GM12878 (cell line): Measurements from ENCODE around the gene CXCL14. TPM values are rescaled to one million over a fixed set of nuclear protein-coding genes. Genes with fewer than 3 reads are reported as not detected.

ENCODE experiments used
- ATAC-seq: fragments of 200-7000 bp; cut with Tn5 transposase; 3 replicates; pipeline ENCODE4 v1.9.1; 2020; ENCODE audit warnings: mild to moderate bottlenecking, moderate library complexity
- BruUV-seq: library from RNA; stranded (reverse); fragments of 400-500 nt; replicated peaks from 2 replicates; lab custom pipeline; 2021; lab: Mats Ljungman, UMichigan
- CTCF ChIA-PET: fragments of 300-600 bp; sonication (Branson Sonifier 250); formaldehyde crosslinking; extraction: SDS; loops from one replicate; lab custom pipeline; 2021; ENCODE audit warnings: inconsistent platforms; lab: Yijun Ruan, JAX
- POLR2A ChIA-PET: fragments of 350-600 bp; formaldehyde crosslinking; extraction: SDS; loops from one replicate; lab custom pipeline; 2021; ENCODE audit warnings: inconsistent platforms; lab: Charles Lee
- RAD21 ChIA-PET: fragments of 300-600 bp; sonication (Branson Sonifier 250); formaldehyde crosslinking; loops from one replicate; lab custom pipeline; 2023; ENCODE audit warnings: antibody characterized with exemption; ENCODE audit not compliant: unreplicated experiment; lab: Charles Lee
- SMC1A ChIA-PET: fragments of 300-600 bp; sonication (Branson Sonifier 250); formaldehyde crosslinking; loops from one replicate; lab custom pipeline; 2023; ENCODE audit not compliant: unreplicated experiment, uncharacterized antibody; lab: Charles Lee
- DNase-seq: peaks from one replicate; pipeline ENCODE4 v3.0.0-alpha.2; 2011; ENCODE audit warnings: low read depth, low spot score
- FAIRE-seq: peaks from 3 replicates; lab custom pipeline; 2011; peaks lifted over from hg19 to GRCh38; lab: Jason Lieb, UNC
- H2AFZ ChIP-seq: 2 replicates; pipeline ENCODE4 v1.6.0; 2011; ENCODE audit warnings: low read depth, low read length, control low read depth; ENCODE audit not compliant: control insufficient read depth
- H3K27ac ChIP-seq: 2 replicates; pipeline ENCODE4 v1.5.1; 2011; ENCODE audit warnings: control low read depth; ENCODE audit not compliant: control insufficient read depth, insufficient read depth
- H3K27me3 ChIP-seq, 2 experiments: replicated peaks in 1 of 2; 2 replicates each; pipeline versions ENCODE4 v1.6.0 to v1.6.1; 2011; ENCODE audit warnings: low read length in 1 of 2; ENCODE audit not compliant: control insufficient read depth in 2 of 2, insufficient read depth in 2 of 2
- H3K36me3 ChIP-seq, 2 experiments: 2 replicates each; pipeline ENCODE4 v1.5.1; 2011; ENCODE audit warnings: low read length in 1 of 2; ENCODE audit not compliant: control insufficient read depth in 2 of 2, insufficient read depth in 2 of 2
- H3K4me1 ChIP-seq: 2 replicates; pipeline ENCODE4 v1.6.1; 2011; ENCODE audit warnings: mild to moderate bottlenecking, low read length, moderate library complexity, mixed read lengths; ENCODE audit not compliant: control insufficient read depth, insufficient read depth
- H3K4me2 ChIP-seq: 2 replicates; pipeline ENCODE4 v1.6.0; 2011; ENCODE audit warnings: control low read depth; ENCODE audit not compliant: control insufficient read depth, insufficient read depth
- H3K4me3 ChIP-seq: fragments of 200-600 bp; sonication (generic); 2 replicates; pipeline ENCODE4 v1.5.1; 2016
- H3K79me2 ChIP-seq: 2 replicates; pipeline ENCODE4 v1.6.0; 2011; ENCODE audit warnings: low read length; ENCODE audit not compliant: control insufficient read depth, insufficient read depth
- H3K9ac ChIP-seq: 2 replicates; pipeline ENCODE4 v1.8.0; 2011; ENCODE audit warnings: low read length, control low read depth, mixed read lengths; ENCODE audit not compliant: control insufficient read depth, insufficient read depth
- H3K9me3 ChIP-seq: replicated peaks from 3 replicates; pipeline ENCODE4 v1.5.1; 2011; ENCODE audit warnings: mild to moderate bottlenecking, low read length; ENCODE audit not compliant: control insufficient read depth, insufficient read depth
- H4K20me1 ChIP-seq: 2 replicates; pipeline ENCODE4 v1.6.0; 2011; ENCODE audit not compliant: control insufficient read depth, insufficient read depth
- DPF2 ChIP-seq: fragments of 450-650 bp; IDR thresholded peaks from 2 replicates; pipeline ENCODE4 v1.6.1; 2017; ENCODE audit warnings: mild to moderate bottlenecking
- EP300 ChIP-seq, 2 experiments: fragments of 150-350 bp in 1 of 2; IDR thresholded peaks; 2 replicates each; pipeline ENCODE4 v1.6.1; 2011 to 2012; ENCODE audit warnings: low read depth in 2 of 2, low read length in 2 of 2, borderline replicate concordance in 1 of 2, improper control_type of control experiment in 1 of 2, inconsistent platforms in 1 of 2; ENCODE audit not compliant: control insufficient read depth in 1 of 2
- FOXM1 ChIP-seq: IDR thresholded peaks from 2 replicates; pipeline ENCODE4 v1.6.1; 2012; ENCODE audit warnings: low read depth, mild to moderate bottlenecking, inconsistent platforms, low read length, moderate library complexity
- HDAC6 ChIP-seq: fragments of 200-600 bp; sonication (generic); IDR thresholded peaks from one replicate; pipeline ENCODE4 v1.8.0; 2017; ENCODE audit warnings: antibody characterized with exemption; ENCODE audit not compliant: unreplicated experiment
- HDGF ChIP-seq: fragments of 450-650 bp; IDR thresholded peaks from 2 replicates; pipeline ENCODE4 v1.6.1; 2016; ENCODE audit warnings: antibody characterized with exemption
- KAT2A ChIP-seq: conservative IDR thresholded peaks from 2 replicates; pipeline ENCODE4 v1.6.1; 2011; ENCODE audit warnings: low read depth, low read length; ENCODE audit not compliant: control insufficient read depth
- LARP7 ChIP-seq: fragments of 450-650 bp; IDR thresholded peaks from 2 replicates; pipeline ENCODE4 v1.6.1; 2017; ENCODE audit warnings: mild to moderate bottlenecking
- PAX5 ChIP-seq: IDR thresholded peaks from 2 replicates; pipeline ENCODE4 v1.6.1; 2011; ENCODE audit warnings: low read depth, low read length, borderline replicate concordance
- PML ChIP-seq: IDR thresholded peaks from 2 replicates; pipeline ENCODE4 v1.6.1; 2012; ENCODE audit warnings: low read length, inconsistent platforms
- RAD21 ChIP-seq: IDR thresholded peaks from 2 replicates; pipeline ENCODE4 v1.6.1; 2011; ENCODE audit warnings: mild to moderate bottlenecking, low read depth, low read length, moderate library complexity; ENCODE audit not compliant: insufficient read depth
- SMC3 ChIP-seq: IDR thresholded peaks from 2 replicates; pipeline ENCODE4 v1.6.1; 2011; ENCODE audit warnings: low read length, improper control_type of control experiment, borderline replicate concordance
- STAT1 ChIP-seq: fragments of 450-650 bp; conservative IDR thresholded peaks from 2 replicates; pipeline ENCODE4 v1.6.1; 2014; ENCODE audit warnings: antibody characterized with exemption, mild to moderate bottlenecking
- TARDBP ChIP-seq: IDR thresholded peaks from 2 replicates; pipeline ENCODE4 v1.6.1; 2016; ENCODE audit warnings: borderline replicate concordance
- YY1 ChIP-seq: IDR thresholded peaks from 2 replicates; pipeline ENCODE4 v1.6.1; 2011; ENCODE audit warnings: low read depth, mild to moderate bottlenecking, low read length
- ZNF217 ChIP-seq: fragments of 450-650 bp; IDR thresholded peaks from 2 replicates; pipeline ENCODE4 v1.6.1; 2017; ENCODE audit warnings: antibody characterized with exemption, mild to moderate bottlenecking
- ZZZ3 ChIP-seq: IDR thresholded peaks from 2 replicates; pipeline ENCODE4 v1.6.1; 2011; ENCODE audit warnings: low read depth; ENCODE audit not compliant: control insufficient read depth, insufficient read length
- WGBS: methylation state at CpG from one replicate; pipeline ENCODE4 v1.1.6; 2016; ENCODE audit warnings: low lambda C conversion rate; ENCODE audit not compliant: insufficient replicate concordance, insufficient coverage; ENCODE audit errors: missing lambda C conversion rate; 5-methylcytosine and 5-hydroxymethylcytosine counted together
- in situ Hi-C: fragments of 300-500 bp; cut with MboI; formaldehyde crosslinking; loops from 9 replicates; pipeline ENCODE4 v1.14.3; 2018; ENCODE audit warnings: mixed read lengths
- intact Hi-C: fragments of 100-400 bp; cut with micrococcal nuclease; formaldehyde crosslinking; loops from one replicate; pipeline ENCODE4 v1.14.2; 2022; ENCODE audit not compliant: unreplicated experiment
- polyA plus RNA-seq, 11 experiments: library from polyadenylated mRNA; depleted of rRNA in 4 of 11; unstranded in 6 of 11; stranded (reverse) in 5 of 11; fragments of >200 nt; fragmentation: Nextera tagmentation in 4 of 11; fragmentation: Illumina TruSeq in 1 of 11; extraction: Ambion mirVana in 4 of 11; extraction: Trizol in 1 of 11; gene quantifications; 1 replicate in 1 of 11; 2 replicates in 10 of 11; pipeline versions ENCODE4 v1.2.1 to v1.2.3, GENCODE V29; 2011 to 2016; ENCODE audit warnings: inconsistent platforms in 2 of 11, missing spikeins in 2 of 11, low read depth in 1 of 11
- total RNA-seq, 4 experiments: library from RNA; depleted of rRNA in 3 of 4; stranded (reverse); fragments of >200 nt in 3 of 4; fragmentation: Illumina TruSeq in 1 of 4; extraction: Trizol in 1 of 4; gene quantifications; 2 replicates each; pipeline versions ENCODE4 v1.2.1 to v1.2.3, GENCODE V29; 2013 to 2021

CXCL14 gene
- total and polyA plus RNA-seq, 10 of the 15 experiments (the other 5 are each of a cell fraction or from before 2014, with no cell fraction given), result 0.05 TPM; not detected in 9

GRCh38 chr5:135535420-135535819, 43.4 kb downstream of the CXCL14 start:
- H3K36me3 ChIP-seq, result no peaks in the 10 kb centered on the region
- intact Hi-C loops, result no loop called here
- TF ChIP-seq LARP7 (no peak), PML (no peak), ZZZ3 (no peak), FOXM1 (no peak), PAX5 (no peak), SMC3 (no peak), HDAC6 (no peak), HDGF (no peak), EP300 (IDR thresholded peaks at IDR 0.05; ENCODE audit: borderline replicate concordance in 1 of 2, control insufficient read depth in 1 of 2, low read depth in 2 of 2, low read length in 2 of 2) (no peak), TARDBP (no peak), DPF2 (no peak), KAT2A (no peak), RAD21 (no peak), STAT1 (no peak), YY1 (no peak), ZNF217 (no peak)
- H4K20me1 ChIP-seq, result no peaks in the 10 kb centered on the region
- no peak overlapping the region for H3K9ac ChIP-seq
- H3K4me3 ChIP-seq, result no peak overlapping the region
- no peaks in the 10 kb centered on the region for H3K79me2 ChIP-seq
- BruUV-seq, result no TSS peak
- no peak overlapping the region for H3K4me2 ChIP-seq
- ChIA-PET CTCF (no interaction called here), POLR2A (no interaction called here), RAD21 (no interaction called here), SMC1A (no interaction called here)
- no peak overlapping the region for H3K27ac ChIP-seq
- no peaks in the 10 kb centered on the region; the same call in 2 of the 3 replicates for H3K9me3 ChIP-seq
- DNase-seq (no peak), FAIRE-seq (no peak), ATAC-seq (no peak)
- no peaks in the 10 kb centered on the region for H3K4me1 ChIP-seq
- H2AFZ ChIP-seq, result no peak overlapping the region
- peaks cover 9 to 11% of the 10 kb centered on the region in 2 experiments for H3K27me3 ChIP-seq
- 11% methylated on average over 36 of the region's 44 CpGs for WGBS
- in situ Hi-C loops, result no loop called here
